ENCODE measurements around the gene TRAF2.

TRAF2 gene

DNA sequence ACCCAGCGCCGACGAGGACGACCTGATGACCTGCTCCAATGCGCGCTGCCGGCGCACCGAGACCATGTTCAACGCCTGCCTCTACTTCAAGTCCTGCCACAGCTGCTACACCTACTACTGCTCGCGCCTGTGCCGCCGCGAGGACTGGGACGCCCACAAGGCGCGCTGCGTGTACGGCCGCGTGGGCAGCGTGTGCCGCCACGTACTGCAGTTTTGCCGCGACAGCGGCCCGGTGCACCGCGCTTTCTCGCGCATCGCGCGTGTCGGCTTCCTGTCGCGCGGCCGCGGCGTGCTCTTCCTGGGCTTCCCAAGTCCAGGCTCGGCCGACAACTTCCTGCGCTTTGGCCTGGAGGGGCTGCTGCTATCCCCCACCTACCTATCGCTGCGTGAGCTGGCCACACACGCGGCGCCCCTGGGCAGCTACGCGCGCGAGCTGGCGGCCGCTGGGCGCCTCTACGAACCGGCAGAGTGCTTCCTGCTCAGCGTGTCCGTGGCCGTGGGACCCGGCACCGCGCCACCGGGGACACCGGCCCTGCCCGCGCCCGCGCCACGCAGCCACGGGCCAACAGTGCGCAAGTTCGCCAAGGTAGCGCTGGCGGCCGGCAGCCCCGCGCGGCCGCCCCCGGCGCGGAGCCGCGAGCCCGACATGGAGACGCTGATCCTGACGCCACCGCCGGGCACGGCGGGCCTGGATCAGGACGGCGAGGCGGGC, 39.8 kb upstream of the TRAF2 start:
- Histone ChIP-seq H4K20me1 (ENCODE audit: insufficient read depth, low read length) (no peaks in the 10 kb centered on the region), H3K9me2 (replicated peaks; ENCODE audit: insufficient read depth, low read length) (no peaks in the 10 kb centered on the region), H3K4me2 (ENCODE audit: low read depth, low read length) (no peak overlapping the region), H3K36me3 (replicated peaks; ENCODE audit: insufficient read depth, low read length) (no peaks in the 10 kb centered on the region), H3K27me3 (replicated peaks; ENCODE audit: insufficient read depth, low read length) (no peaks in the 10 kb centered on the region), H3K79me2 (ENCODE audit: low read length) (peaks cover 17% of the 10 kb centered on the region; the same call in 1 of the 2 replicates), H3K9ac (ENCODE audit: low read length) (no peak overlapping the region), H3K27ac (ENCODE audit: low read length) (no peak overlapping the region), H3K9me3 (replicated peaks; ENCODE audit: insufficient read depth, low read length) (no peaks in the 10 kb centered on the region), H2AFZ (ENCODE audit: low read length) (no peak overlapping the region), H3F3A (ENCODE audit: insufficient read depth, low read length) (peaks cover 16% of the 10 kb centered on the region), H3K4me3 (ENCODE audit: low read length) (no peak overlapping the region), H3K4me1 (ENCODE audit: low read length) (peaks cover 11% of the 10 kb centered on the region; the same call in 1 of the 2 replicates)
- TF ChIP-seq EZH2phosphoT487 (IDR thresholded peaks at IDR 0.05; ENCODE audit: low read length) (no peak), EZH2 (optimal IDR thresholded peaks at IDR 0.05; ENCODE audit: low read depth, low read length) (no peak)
- TF ChIP-seq, protein P1, sequence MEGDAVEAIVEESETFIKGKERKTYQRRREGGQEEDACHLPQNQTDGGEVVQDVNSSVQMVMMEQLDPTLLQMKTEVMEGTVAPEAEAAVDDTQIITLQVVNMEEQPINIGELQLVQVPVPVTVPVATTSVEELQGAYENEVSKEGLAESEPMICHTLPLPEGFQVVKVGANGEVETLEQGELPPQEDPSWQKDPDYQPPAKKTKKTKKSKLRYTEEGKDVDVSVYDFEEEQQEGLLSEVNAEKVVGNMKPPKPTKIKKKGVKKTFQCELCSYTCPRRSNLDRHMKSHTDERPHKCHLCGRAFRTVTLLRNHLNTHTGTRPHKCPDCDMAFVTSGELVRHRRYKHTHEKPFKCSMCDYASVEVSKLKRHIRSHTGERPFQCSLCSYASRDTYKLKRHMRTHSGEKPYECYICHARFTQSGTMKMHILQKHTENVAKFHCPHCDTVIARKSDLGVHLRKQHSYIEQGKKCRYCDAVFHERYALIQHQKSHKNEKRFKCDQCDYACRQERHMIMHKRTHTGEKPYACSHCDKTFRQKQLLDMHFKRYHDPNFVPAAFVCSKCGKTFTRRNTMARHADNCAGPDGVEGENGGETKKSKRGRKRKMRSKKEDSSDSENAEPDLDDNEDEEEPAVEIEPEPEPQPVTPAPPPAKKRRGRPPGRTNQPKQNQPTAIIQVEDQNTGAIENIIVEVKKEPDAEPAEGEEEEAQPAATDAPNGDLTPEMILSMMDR (IDR thresholded peaks at IDR 0.05; ENCODE audit: low read length), result no peak
- no peak for DNase-seq

GRCh38 chr9:136847088-136847825, 39.1 kb upstream of the TRAF2 start:
- Histone ChIP-seq H4K20me1 (ENCODE audit: insufficient read depth, low read length) (no peaks in the 10 kb centered on the region), H3K4me2 (ENCODE audit: low read depth, low read length) (peak overlapping the region; percentile 58), H3K36me3 (replicated peaks; ENCODE audit: insufficient read depth, low read length) (no peaks in the 10 kb centered on the region), H3F3A (ENCODE audit: insufficient read depth, low read length) (peaks cover 12% of the 10 kb centered on the region; the same call in 1 of the 2 replicates), H3K79me2 (ENCODE audit: low read length) (peaks cover 17% of the 10 kb centered on the region; the same call in 1 of the 2 replicates), H3K9me2 (replicated peaks; ENCODE audit: insufficient read depth, low read length) (no peaks in the 10 kb centered on the region), H3K4me3 (ENCODE audit: low read length) (peak overlapping the region; percentile 90), H3K27me3 (replicated peaks; ENCODE audit: insufficient read depth, low read length) (no peaks in the 10 kb centered on the region), H3K9me3 (replicated peaks; ENCODE audit: insufficient read depth, low read length) (no peaks in the 10 kb centered on the region), H3K9ac (ENCODE audit: low read length) (no peak overlapping the region; the same call in 1 of the 2 replicates), H2AFZ (ENCODE audit: low read length) (peak overlapping the region; percentile 37), H3K4me1 (ENCODE audit: low read length) (0 out of 2 replicates have a peak, but pooled peaks cover 6% of the 10 kb centered on the region), H3K27ac (ENCODE audit: low read length) (peak overlapping the region; percentile 49; the same call in 1 of the 2 replicates)
- no peak for DNase-seq
- TF ChIP-seq EZH2 (optimal IDR thresholded peaks at IDR 0.05; ENCODE audit: low read depth, low read length) (no peak), EZH2phosphoT487 (IDR thresholded peaks at IDR 0.05; ENCODE audit: low read length) (no peak)
- TF ChIP-seq, protein P1 (IDR thresholded peaks at IDR 0.05; ENCODE audit: low read length), result no peak

DNA sequence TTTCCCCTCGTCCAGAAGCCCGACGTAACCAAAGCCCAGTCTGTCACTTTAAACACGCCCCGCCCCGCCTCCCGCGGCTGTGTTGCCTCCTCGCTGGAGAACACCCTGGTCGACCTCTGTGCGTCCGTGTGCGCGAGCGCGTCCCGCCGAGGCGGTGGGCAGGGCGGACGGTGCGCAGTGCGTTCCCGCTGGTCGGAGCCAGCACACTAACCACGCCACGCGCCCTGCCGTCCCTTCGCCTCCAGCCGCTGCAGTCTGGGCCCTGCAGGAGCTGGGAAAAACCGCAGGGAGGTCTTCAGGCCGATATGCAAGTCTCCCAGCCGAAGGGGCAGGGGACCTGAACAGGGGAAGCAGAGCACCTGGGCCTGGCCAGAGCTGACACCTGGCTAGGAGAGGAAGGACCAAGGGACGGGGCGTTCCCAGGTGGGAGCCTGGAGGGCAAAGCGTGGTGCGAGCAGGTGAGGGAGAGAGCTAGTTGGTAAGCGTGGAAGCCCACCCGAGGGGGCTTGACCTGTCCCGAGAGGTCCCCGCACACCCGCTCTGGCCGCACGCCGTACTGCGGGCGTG, 38.4 kb upstream of the TRAF2 start:
- peak overlapping the region; percentile 61 for H3K9ac ChIP-seq (ENCODE audit: low read length)
- no peaks in the 10 kb centered on the region for H3K9me2 ChIP-seq (replicated peaks; ENCODE audit: insufficient read depth, low read length)
- H3K4me2 ChIP-seq (ENCODE audit: low read depth, low read length), result peak overlapping the region; percentile 58
- H3K27me3 ChIP-seq (replicated peaks; ENCODE audit: insufficient read depth, low read length), result no peaks in the 10 kb centered on the region
- H4K20me1 ChIP-seq (ENCODE audit: insufficient read depth, low read length), result no peaks in the 10 kb centered on the region
- peak overlapping the region; percentile 37 for H2AFZ ChIP-seq (ENCODE audit: low read length)
- 0 out of 2 replicates have a peak, but pooled peaks cover 6% of the 10 kb centered on the region for H3K4me1 ChIP-seq (ENCODE audit: low read length)
- peaks cover 12% of the 10 kb centered on the region; the same call in 1 of the 2 replicates for H3F3A ChIP-seq (ENCODE audit: insufficient read depth, low read length)
- no peaks in the 10 kb centered on the region for H3K9me3 ChIP-seq (replicated peaks; ENCODE audit: insufficient read depth, low read length)
- peak overlapping the region; percentile 90 for H3K4me3 ChIP-seq (ENCODE audit: low read length)
- no peaks in the 10 kb centered on the region for H3K36me3 ChIP-seq (replicated peaks; ENCODE audit: insufficient read depth, low read length)
- peaks cover 17% of the 10 kb centered on the region; the same call in 1 of the 2 replicates for H3K79me2 ChIP-seq (ENCODE audit: low read length)
- TF ChIP-seq EZH2 (optimal IDR thresholded peaks at IDR 0.05; ENCODE audit: low read depth, low read length), result no peak
- no peak for TF ChIP-seq EZH2phosphoT487 (IDR thresholded peaks at IDR 0.05; ENCODE audit: low read length)
- TF ChIP-seq, protein P1 (IDR thresholded peaks at IDR 0.05; ENCODE audit: low read length), result no peak
- peak; percentile 92 for DNase-seq
- peak overlapping the region; percentile 49; the same call in 1 of the 2 replicates for H3K27ac ChIP-seq (ENCODE audit: low read length)

All from MM.1S (cell line).